WTC11 (cell line): ENCODE measurements around the gene CFAP74. TPM values are rescaled to one million over a fixed set of nuclear protein-coding genes. Genes with fewer than 3 reads are reported as not detected.

ENCODE experiments used
- ATAC-seq: fragments of 200-7000 bp; cut with Tn5 transposase; 2 replicates; pipeline ENCODE4 v1.10.0; 2021; ENCODE audit warnings: mild to moderate bottlenecking, moderate library complexity
- CTCF ChIA-PET: fragments of 300-600 bp; sonication (Branson Sonifier 250); formaldehyde crosslinking; loops from one replicate; lab custom pipeline; 2021; ENCODE audit warnings: antibody characterized with exemption; lab: Charles Lee
- POLR2A ChIA-PET: fragments of 350-600 bp; sonication (Branson Sonifier 250); formaldehyde crosslinking; loops from one replicate; lab custom pipeline; 2021; ENCODE audit warnings: antibody characterized with exemption; lab: Charles Lee
- DNase-seq: peaks from one replicate; pipeline ENCODE4 v3.0.0; 2021; ENCODE audit warnings: low spot score
- H3K27ac Mint-ChIP-seq: 2 replicates; pipeline ENCODE4 v1.8.0; 2021; ENCODE audit warnings: mixed read lengths
- H3K27me3 Mint-ChIP-seq: 2 replicates; pipeline ENCODE4 v1.8.0; 2021; ENCODE audit warnings: low read depth, mild to moderate bottlenecking, moderate library complexity, mixed read lengths
- H3K36me3 Mint-ChIP-seq: 2 replicates; pipeline ENCODE4 v1.8.0; 2021; ENCODE audit warnings: mixed read lengths
- H3K4me1 Mint-ChIP-seq: 2 replicates; pipeline ENCODE4 v1.8.0; 2022; ENCODE audit warnings: mixed read lengths
- H3K4me3 Mint-ChIP-seq: 2 replicates; pipeline ENCODE4 v1.8.0; 2021; ENCODE audit warnings: mild to moderate bottlenecking, moderate library complexity, mixed read lengths
- H3K9me3 Mint-ChIP-seq: 2 replicates; pipeline ENCODE4 v1.8.0; 2021; ENCODE audit warnings: mixed read lengths
- E2F1 ChIP-seq: sonication (generic); formaldehyde crosslinking; IDR thresholded peaks from 2 replicates; pipeline ENCODE4 v1.8.0; 2022; ENCODE audit warnings: mild to moderate bottlenecking, missing genetic modification reagents
- FOXP4 ChIP-seq: sonication (generic); formaldehyde crosslinking; IDR thresholded peaks from 2 replicates; pipeline ENCODE4 v1.8.0; 2022; ENCODE audit warnings: mild to moderate bottlenecking, missing genetic modification reagents
- GABPB1 ChIP-seq: sonication (generic); formaldehyde crosslinking; IDR thresholded peaks from 2 replicates; pipeline ENCODE4 v1.8.1; 2023; ENCODE audit warnings: mild to moderate bottlenecking, missing genetic modification reagents
- IRF2 ChIP-seq: sonication (generic); formaldehyde crosslinking; IDR thresholded peaks from 2 replicates; pipeline ENCODE4 v1.8.0; 2022; ENCODE audit warnings: low read depth, missing genetic modification reagents, borderline replicate concordance
- JUN ChIP-seq: sonication (generic); formaldehyde crosslinking; IDR thresholded peaks from 2 replicates; pipeline ENCODE4 v1.8.0; 2023; ENCODE audit warnings: mild to moderate bottlenecking, missing genetic modification reagents
- NR3C1 ChIP-seq: sonication (generic); formaldehyde crosslinking; conservative IDR thresholded peaks from 2 replicates; pipeline ENCODE4 v1.8.1; 2023; ENCODE audit warnings: low read depth, mild to moderate bottlenecking, missing genetic modification reagents
- STAT6 ChIP-seq: sonication (generic); formaldehyde crosslinking; conservative IDR thresholded peaks from 2 replicates; pipeline ENCODE4 v1.8.1; 2023; ENCODE audit warnings: mild to moderate bottlenecking, low read depth, missing genetic modification reagents, moderate library complexity
- TEAD1 ChIP-seq: sonication (generic); formaldehyde crosslinking; IDR thresholded peaks from 2 replicates; pipeline ENCODE4 v1.8.0; 2022; ENCODE audit warnings: mild to moderate bottlenecking, missing genetic modification reagents
- TP53 ChIP-seq: sonication (generic); formaldehyde crosslinking; IDR thresholded peaks from 2 replicates; pipeline ENCODE4 v1.8.1; 2023; ENCODE audit warnings: mild to moderate bottlenecking, missing genetic modification reagents
- total RNA-seq: library from RNA; stranded (reverse); gene quantifications from 3 replicates; pipeline ENCODE4 v1.2.3, GENCODE V29; 2021
- TF ChIP-seq, protein P1 (sequence below): sonication (generic); formaldehyde crosslinking; conservative IDR thresholded peaks from 2 replicates; pipeline ENCODE4 v1.8.1; 2022; ENCODE audit warnings: mild to moderate bottlenecking, missing genetic modification reagents
- TF ChIP-seq, protein P2 (sequence below): sonication (generic); formaldehyde crosslinking; IDR thresholded peaks from 2 replicates; pipeline ENCODE4 v1.8.0; 2023; ENCODE audit warnings: missing genetic modification reagents, mild to moderate bottlenecking, borderline replicate concordance
- TF ChIP-seq, protein P3 (sequence below): sonication (generic); formaldehyde crosslinking; IDR thresholded peaks from 2 replicates; pipeline ENCODE4 v1.8.0; 2022; ENCODE audit warnings: mild to moderate bottlenecking, missing genetic modification reagents

The CFAP74 gene
- total RNA-seq, 1 experiment from 2014 or later = 0.35 TPM

- no peak for TF ChIP-seq FOXP4 (CRISPR knock-in tag)
- TF ChIP-seq NR3C1 (CRISPR knock-in tag) = no peak
- TF ChIP-seq E2F1 (CRISPR knock-in tag) = no peak
- TF ChIP-seq IRF2 = no peak
- TF ChIP-seq, protein P1, sequence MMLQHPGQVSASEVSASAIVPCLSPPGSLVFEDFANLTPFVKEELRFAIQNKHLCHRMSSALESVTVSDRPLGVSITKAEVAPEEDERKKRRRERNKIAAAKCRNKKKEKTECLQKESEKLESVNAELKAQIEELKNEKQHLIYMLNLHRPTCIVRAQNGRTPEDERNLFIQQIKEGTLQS (CRISPR knock-in tag) = no peak
- TF ChIP-seq, all 79 proteins: peak for 10
Measured at GRCh38 chr1:2044510-2045319, 41.1 kb upstream of the CFAP74 start (continued).

GRCh38 chr1:2043886-2044285, 40.3 kb upstream of the CFAP74 start:
- no peaks in the 10 kb centered on the region for H3K36me3 Mint-ChIP-seq
- no peak for ATAC-seq
- H3K27ac Mint-ChIP-seq = no peak overlapping the region
- POLR2A ChIA-PET = interaction anchor here (2.3 kb wide), 1 partner anchor 83 kb away, joined by 11 read pairs; no protein-coding TSS in a partner anchor
- H3K4me3 Mint-ChIP-seq = peak overlapping the region; percentile 40
- no peaks in the 10 kb centered on the region for H3K9me3 Mint-ChIP-seq
- peaks cover 16% of the 10 kb centered on the region for H3K4me1 Mint-ChIP-seq
- H3K27me3 Mint-ChIP-seq = peaks cover 11% of the 10 kb centered on the region; the same call in 1 of the 2 replicates
- CTCF ChIA-PET = interaction anchor here (0.6 to 12.0 kb wide), 40 partner anchors 9 to 360 kb away, joined by 3 to 312 read pairs (median 7); partner anchors contain the start of genes CALML6, CDK11A, CFAP74 and FAAP20
- no peak for TF ChIP-seq IRF2
- TF ChIP-seq, protein P2, sequence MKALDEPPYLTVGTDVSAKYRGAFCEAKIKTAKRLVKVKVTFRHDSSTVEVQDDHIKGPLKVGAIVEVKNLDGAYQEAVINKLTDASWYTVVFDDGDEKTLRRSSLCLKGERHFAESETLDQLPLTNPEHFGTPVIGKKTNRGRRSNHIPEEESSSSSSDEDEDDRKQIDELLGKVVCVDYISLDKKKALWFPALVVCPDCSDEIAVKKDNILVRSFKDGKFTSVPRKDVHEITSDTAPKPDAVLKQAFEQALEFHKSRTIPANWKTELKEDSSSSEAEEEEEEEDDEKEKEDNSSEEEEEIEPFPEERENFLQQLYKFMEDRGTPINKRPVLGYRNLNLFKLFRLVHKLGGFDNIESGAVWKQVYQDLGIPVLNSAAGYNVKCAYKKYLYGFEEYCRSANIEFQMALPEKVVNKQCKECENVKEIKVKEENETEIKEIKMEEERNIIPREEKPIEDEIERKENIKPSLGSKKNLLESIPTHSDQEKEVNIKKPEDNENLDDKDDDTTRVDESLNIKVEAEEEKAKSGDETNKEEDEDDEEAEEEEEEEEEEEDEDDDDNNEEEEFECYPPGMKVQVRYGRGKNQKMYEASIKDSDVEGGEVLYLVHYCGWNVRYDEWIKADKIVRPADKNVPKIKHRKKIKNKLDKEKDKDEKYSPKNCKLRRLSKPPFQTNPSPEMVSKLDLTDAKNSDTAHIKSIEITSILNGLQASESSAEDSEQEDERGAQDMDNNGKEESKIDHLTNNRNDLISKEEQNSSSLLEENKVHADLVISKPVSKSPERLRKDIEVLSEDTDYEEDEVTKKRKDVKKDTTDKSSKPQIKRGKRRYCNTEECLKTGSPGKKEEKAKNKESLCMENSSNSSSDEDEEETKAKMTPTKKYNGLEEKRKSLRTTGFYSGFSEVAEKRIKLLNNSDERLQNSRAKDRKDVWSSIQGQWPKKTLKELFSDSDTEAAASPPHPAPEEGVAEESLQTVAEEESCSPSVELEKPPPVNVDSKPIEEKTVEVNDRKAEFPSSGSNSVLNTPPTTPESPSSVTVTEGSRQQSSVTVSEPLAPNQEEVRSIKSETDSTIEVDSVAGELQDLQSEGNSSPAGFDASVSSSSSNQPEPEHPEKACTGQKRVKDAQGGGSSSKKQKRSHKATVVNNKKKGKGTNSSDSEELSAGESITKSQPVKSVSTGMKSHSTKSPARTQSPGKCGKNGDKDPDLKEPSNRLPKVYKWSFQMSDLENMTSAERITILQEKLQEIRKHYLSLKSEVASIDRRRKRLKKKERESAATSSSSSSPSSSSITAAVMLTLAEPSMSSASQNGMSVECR (CRISPR knock-in tag) = no peak
- no peak for DNase-seq

DNA sequence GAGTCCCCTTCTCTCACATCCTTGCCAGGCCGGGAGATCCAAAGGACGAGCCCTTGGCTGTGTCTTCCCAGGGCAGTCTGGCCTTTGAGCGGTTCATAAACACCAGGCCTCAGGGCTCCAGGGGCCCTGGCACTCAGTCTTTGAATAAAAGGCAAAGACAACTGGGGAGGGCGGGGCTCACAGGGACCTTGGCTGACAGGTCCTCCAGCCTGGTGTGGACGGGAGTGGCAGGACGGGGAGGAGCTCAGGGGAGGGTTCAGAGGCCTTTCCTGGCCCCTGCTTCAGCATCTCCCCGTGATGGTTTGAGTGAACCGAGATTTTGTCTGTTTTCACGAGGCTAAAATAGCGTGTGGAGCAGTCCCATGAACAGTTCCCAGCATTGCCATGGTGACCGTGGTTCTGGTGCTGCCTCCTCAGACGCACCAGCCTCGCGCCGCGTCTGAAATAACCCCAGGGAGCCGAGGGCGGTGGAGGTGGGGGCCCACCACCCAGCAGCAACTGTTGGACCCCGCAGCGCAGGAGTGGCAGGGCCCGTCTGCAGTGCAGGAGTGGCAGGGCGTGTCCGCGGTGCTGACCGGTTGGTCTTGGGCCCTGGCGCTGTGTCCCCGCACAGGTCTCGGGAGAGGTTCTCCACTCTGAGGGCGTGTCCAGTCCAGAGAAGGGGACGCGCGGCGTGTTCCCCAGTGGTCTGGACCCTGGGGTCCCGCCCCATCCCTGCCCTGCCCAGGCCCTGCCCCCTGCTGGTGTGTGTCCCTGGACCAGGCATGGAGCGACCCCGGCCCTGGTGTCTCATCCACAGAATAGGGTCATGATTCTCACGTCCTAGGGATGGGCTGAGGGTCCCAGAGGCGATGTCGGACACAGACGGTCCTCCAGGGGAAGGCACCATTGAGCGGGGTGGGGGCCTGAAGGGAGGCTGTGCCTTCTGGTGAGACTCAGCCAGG, 39.5 kb upstream of the CFAP74 start:
- DNase-seq (no peak), ATAC-seq (no peak)
- Mint-ChIP-seq H3K9me3 (no peaks in the 10 kb centered on the region), H3K27ac (no peak overlapping the region), H3K36me3 (no peaks in the 10 kb centered on the region), H3K27me3 (peaks cover 11% of the 10 kb centered on the region; the same call in 1 of the 2 replicates), H3K4me1 (peaks cover 10% of the 10 kb centered on the region), H3K4me3 (no peak overlapping the region)
- ChIA-PET POLR2A (interaction anchor here (0.6 to 2.3 kb wide), 3 partner anchors 82 to 99 kb away, joined by 3 to 11 read pairs (median 4); no protein-coding TSS in a partner anchor), CTCF (interaction anchor here (1.8 to 12.0 kb wide), 10 partner anchors 9 to 156 kb away, joined by 4 to 312 read pairs (median 27); no protein-coding TSS in a partner anchor)
- TF ChIP-seq TEAD1 (CRISPR knock-in tag) = no peak
- TF ChIP-seq TP53 (CRISPR knock-in tag) = no peak
- TF ChIP-seq, protein P3, sequence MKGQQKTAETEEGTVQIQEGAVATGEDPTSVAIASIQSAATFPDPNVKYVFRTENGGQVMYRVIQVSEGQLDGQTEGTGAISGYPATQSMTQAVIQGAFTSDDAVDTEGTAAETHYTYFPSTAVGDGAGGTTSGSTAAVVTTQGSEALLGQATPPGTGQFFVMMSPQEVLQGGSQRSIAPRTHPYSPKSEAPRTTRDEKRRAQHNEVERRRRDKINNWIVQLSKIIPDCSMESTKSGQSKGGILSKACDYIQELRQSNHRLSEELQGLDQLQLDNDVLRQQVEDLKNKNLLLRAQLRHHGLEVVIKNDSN (CRISPR knock-in tag) = no peak
- no peak for TF ChIP-seq E2F1 (CRISPR knock-in tag)
- no peak for TF ChIP-seq JUN
- no peak for TF ChIP-seq GABPB1 (CRISPR knock-in tag)
- no peak for TF ChIP-seq STAT6
